GM23338 (cell line): ENCODE data around the gene LRIG1.

Source experiments
- EZH2 ChIP-seq: fragments of 200-600 bp; sonication (generic); IDR thresholded peaks from one replicate; pipeline ENCODE4 v1.8.0; 2017; ENCODE audit warnings: antibody characterized with exemption, mild to moderate bottlenecking, low read depth; ENCODE audit not compliant: unreplicated experiment
- TF ChIP-seq, protein P1 (sequence below): IDR thresholded peaks from 2 replicates; pipeline ENCODE4 v1.6.1; 2016; ENCODE audit warnings: antibody characterized with exemption

DNA sequence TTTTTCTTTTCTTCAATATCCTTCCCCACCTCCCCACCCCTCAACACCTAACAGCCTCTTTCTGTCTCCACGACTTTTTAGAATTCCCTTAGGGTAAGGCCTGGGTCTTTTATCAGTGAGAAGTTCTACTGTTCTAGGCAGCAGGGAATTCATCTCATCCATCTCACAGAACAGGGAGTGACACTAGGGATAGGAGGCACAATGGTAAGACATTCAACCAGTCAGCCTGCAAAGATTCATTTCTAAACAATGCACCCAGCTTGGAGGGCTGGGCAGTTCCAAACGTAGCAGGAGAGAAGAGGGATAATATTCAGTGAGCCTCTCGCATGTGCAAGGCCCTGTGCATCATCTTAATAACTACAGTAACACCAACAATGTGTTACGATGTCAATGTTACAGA, 43.6 kb downstream of the LRIG1 start:
- no peak for TF ChIP-seq EZH2
- TF ChIP-seq, protein P1, sequence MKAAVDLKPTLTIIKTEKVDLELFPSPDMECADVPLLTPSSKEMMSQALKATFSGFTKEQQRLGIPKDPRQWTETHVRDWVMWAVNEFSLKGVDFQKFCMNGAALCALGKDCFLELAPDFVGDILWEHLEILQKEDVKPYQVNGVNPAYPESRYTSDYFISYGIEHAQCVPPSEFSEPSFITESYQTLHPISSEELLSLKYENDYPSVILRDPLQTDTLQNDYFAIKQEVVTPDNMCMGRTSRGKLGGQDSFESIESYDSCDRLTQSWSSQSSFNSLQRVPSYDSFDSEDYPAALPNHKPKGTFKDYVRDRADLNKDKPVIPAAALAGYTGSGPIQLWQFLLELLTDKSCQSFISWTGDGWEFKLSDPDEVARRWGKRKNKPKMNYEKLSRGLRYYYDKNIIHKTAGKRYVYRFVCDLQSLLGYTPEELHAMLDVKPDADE: no peak
